Right lobe of liver (tissue), 4 donors: ENCODE results near the gene CCSER1.
"Not testable (repeated sequence)": the region's sequence is repeated elsewhere in the genome, so short reads cannot be mapped to it uniquely, and the experiment has no call there.

Experiments used
- POLR2A ChIP-seq: fragments of 450-650 bp; IDR thresholded peaks from one replicate; pipeline ENCODE4 v1.6.1; 2017; ENCODE audit warnings: antibody characterized with exemption, mild to moderate bottlenecking
- TF ChIP-seq, protein P1 (sequence below), 4 donors: fragments of 200-600 bp in 3 of 4; fragments of 450-650 bp in 1 of 4; IDR thresholded peaks; one replicate each; pipeline versions ENCODE4 v1.5.1 to v1.8.0; 2016 to 2022; ENCODE audit warnings: antibody characterized with exemption in 4 of 4, mild to moderate bottlenecking in 2 of 4
- donor health status: DM: no; HTN: no; CAD: no.
- donor health status: DM: no; HTN: no; CAD: no.
- donor health status: DM: no; HTN: yes; CAD: no.

DNA sequence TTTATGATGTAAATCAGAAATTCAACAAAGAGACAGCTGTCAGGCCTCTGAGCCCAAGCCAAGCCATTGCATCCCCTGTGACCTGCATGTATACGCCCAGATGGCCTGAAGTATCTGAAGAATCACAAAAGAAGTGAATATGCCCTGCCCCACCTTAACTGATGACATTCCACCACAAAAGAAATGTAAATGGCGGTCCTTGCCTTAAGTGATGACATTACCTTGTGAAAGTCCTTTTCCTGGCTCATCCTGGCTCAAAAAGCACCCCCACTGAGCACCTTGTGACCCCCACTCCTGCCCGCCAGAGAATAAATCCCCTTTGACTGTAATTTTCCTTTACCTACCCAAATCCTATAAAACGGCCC is 1496.4 kb downstream of the CCSER1 start:
- TF ChIP-seq, protein P1, sequence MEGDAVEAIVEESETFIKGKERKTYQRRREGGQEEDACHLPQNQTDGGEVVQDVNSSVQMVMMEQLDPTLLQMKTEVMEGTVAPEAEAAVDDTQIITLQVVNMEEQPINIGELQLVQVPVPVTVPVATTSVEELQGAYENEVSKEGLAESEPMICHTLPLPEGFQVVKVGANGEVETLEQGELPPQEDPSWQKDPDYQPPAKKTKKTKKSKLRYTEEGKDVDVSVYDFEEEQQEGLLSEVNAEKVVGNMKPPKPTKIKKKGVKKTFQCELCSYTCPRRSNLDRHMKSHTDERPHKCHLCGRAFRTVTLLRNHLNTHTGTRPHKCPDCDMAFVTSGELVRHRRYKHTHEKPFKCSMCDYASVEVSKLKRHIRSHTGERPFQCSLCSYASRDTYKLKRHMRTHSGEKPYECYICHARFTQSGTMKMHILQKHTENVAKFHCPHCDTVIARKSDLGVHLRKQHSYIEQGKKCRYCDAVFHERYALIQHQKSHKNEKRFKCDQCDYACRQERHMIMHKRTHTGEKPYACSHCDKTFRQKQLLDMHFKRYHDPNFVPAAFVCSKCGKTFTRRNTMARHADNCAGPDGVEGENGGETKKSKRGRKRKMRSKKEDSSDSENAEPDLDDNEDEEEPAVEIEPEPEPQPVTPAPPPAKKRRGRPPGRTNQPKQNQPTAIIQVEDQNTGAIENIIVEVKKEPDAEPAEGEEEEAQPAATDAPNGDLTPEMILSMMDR (IDR thresholded peaks at IDR 0.05), result not testable (repeated sequence)
- not testable (repeated sequence) for TF ChIP-seq POLR2A
